Endometrium (tissue), 2 donors: ENCODE results near the gene BRF1.

Experiments
- FAIRE-seq: peaks from 2 replicates; lab custom pipeline; 2012; peaks lifted over from hg19 to GRCh38; lab: Jason Lieb, UNC
- donor health status: control.
- donor health status: control.

The BRF1 gene

DNA sequence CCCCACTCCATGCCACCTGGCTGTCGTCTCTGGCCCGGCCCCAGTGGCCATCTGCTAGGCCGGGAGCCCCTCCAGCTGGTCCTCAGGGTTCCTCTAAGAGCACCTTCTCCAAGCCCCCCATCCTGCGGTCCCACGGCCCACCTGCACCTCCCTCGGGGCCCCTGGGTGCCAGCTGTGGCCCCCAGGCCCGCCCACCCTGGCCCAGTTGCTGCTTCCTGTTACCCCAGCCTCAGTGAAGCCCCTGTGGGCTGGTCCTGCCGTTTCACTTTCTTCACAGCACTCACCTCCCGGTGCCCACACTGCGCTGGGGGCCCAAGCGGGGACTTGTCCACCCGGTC, 92.1 kb downstream of the BRF1 start:
- no peak for FAIRE-seq

DNA sequence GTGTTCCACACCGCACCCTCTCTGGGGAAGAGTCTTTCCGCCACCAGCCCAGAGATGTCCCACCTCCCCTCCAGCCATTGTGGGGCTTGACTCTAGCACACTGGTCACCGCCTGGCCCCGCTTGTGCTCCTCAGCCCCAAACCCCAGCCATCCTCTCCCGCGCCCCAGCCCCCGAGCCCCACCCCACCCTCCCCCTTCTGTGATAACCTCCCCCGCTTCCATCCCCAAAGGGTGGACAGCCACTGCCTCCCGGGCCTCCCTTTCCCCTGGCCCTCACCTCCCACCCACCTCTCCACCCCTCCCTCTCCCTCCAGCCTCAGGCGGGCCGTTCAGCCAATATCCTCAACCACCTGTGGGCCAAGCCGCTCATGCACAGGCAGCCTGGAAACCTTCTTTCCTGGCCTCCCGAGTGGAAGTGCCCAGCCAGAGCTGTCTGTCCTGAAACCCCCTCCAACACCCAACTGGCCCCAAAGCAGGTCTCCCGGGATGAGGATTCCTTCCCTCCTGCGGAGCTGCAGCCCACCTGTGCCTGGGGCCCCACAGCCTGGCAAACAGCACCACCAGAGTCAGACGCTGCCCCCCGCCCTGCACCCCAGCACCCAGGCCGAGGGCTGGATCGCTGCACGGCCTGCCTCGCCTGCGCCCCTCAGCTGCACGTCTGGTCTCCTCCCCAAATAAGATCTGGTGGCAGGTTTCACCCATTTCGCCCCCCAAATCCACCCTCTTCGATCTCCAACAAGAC, 92.6 kb downstream of the BRF1 start:
- no peak for FAIRE-seq

DNA sequence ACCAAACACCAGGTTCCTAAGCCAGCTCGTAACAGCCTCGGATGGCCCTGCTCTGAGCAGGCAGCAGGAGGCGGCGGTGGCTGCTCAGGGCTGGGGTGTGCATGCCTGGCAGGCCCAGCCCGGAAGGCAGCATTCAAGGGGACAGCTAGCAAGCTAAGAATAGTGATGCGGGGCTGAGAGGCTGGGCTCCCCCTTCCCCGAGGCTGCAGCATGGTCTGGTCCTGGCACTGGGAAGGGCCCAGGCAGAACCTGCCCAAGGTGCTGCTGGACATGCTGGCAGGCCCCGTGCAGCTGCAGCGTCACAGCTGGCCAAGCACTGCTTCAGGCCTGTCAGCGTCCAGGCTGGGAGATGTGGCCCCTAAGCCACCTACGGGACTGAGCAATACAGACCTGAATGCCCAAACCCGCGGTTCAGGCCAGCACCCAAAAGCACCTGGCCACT, 93.3 kb downstream of the BRF1 start:
- FAIRE-seq = no peak

DNA sequence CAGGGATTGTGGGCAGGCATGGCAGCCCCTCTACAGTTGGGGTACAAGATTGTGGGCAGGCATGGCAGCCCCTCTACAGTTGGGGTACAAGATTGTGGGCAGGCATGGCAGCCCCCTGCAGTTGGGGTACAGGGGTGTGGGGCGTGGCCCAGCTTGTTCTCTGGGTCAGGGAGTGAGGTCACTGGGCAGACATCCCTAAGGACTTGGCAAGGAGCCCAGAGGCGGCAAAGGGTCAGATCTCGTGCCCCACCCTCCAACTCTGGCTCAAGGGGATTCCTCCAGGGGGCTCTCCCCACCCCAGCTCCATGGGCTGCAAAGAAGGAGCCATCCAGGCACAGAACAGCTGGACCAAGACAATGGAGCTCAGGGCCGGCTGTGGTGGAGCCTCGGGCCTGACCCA, 93.9 kb downstream of the BRF1 start:
- FAIRE-seq = no peak

DNA sequence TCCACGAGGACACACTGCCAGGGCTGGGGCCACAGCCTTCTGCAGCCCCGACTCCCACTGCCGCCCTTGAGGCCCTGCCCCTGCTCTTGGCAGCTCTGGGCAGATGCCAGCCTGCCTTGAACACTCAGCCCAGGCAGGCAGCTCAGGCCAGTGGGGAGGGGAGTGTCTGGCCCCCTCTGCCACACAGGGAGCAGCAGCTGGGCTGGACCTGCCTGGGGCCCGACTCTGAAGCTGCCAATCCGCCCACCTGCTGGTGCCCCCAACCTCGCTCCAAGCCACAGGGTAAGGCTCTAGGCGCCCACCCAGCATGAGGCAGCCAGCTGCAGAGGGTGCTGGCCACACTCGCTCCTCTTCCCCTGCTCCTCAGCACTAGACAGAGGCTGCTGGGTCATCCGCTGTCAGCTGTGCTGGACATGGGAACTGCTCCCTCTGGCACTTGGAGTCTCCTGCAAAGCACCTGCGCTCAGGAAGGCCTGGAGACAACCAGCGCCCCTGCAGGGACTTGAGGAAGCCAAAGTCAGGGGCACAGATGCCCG, 95.1 kb downstream of the BRF1 start:
- no peak for FAIRE-seq

DNA sequence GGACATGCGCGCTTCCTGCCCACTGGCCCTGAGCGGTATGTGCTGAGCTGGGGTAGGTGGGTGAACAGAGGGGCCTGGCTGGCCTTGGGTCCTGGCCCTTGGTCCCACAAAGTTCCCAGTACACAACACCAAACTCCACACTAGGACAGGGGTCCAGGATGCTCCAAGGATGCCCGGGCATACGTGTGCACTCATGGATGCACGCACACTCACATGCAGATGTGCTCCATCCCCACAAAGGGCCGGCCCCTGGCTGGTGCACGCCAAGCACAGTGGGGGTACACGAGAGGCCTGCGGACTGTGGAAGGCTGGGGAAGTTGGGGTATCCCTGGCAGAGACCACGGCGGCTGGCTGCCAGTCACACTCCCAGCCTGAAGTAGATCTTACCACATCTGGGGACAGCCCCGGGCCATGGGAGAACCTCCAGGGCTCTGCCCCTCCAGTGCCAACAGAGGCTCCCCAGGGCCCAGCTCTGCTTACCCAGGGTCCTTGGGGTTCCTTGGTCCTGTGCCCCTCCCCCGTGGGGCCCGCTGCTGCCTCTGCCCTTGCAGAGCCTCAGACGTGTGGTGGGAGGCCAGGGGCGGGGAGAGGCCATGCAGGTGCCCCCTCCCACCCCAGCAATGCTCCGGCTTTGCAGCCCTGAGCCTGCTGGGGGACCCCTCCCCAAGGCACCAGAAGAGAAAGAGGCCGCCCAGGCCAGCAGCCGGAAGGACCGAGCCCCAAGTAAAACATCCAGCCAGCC, 95.7 kb downstream of the BRF1 start:
- FAIRE-seq = no peak

DNA sequence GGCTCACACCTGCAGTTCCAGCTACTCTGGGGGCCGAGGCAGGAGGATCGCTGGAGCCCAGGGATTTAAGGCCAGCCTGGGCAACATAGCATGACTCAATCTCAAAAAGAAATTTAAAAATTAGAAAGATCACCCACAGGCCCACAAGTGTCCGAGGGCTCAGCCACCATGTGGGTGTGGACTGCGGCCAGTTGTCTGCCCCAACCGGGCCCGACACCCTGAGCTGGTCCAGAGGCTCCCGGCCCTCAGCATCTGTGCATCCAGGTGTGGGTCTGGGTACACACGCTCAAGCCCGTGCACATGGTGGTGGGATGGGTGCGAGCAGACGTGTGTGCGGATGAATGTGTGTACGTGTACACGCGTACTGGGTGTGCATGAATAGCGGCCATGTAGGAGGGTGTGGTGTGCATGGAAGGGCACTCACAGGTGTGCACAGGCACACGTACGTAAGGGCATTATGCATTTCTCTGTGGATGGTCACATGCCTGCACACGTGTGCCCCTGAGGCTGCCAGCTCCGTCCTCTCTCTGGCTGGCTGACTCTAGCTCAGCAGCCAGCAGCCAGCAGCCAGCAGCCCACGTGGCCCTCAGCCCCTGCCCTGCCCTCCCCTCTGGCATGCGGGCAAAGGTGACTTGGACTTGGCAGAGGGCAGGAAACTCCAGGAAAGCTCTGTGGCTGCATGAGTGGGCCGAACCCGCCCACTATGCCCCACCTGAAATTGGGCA, 96.4 kb downstream of the BRF1 start:
- FAIRE-seq = no peak

DNA sequence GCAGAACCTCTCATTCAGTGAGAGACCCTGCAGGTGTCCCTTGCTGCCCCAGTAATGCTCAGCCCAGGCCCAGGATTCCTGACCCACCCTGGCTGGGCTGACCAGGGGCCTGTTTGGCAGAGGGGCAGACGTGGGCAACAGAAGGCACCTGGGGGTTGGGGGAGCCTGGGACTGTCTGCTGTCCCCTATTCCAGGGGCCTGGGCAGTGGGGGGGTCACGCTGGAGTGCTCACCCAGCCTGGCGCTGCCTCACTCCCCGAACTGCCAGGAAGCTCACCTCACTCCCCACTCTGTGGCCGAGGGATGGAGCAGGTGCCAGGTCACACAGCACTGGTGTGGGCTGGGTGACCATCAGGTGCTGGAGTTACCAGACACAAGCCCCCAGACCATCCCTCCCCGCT, 97.1 kb downstream of the BRF1 start:
- FAIRE-seq = no peak

DNA sequence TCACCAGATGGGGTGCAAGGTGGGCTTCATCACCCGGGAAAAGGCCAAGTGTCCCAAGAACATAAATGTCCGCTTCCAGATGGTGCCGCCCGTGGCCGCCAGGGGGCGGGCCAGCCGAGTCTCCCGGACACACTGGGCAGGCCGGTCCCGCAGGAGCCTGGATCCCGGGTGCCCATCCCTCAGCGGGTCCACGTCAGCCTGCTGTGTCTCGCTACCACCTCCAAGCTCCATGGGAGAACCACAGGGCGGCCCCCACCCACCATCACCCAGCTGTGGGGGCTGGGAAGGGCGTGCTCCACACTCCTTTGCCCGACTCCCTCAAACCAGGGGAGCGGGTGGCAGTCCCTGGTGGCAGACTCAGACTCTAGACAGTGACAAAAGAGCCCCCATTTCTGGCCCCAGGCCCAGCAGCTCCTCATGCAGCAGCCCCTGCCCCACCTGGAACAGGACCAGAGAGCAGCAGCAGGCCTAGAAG, 97.7 kb downstream of the BRF1 start:
- no peak for FAIRE-seq

DNA sequence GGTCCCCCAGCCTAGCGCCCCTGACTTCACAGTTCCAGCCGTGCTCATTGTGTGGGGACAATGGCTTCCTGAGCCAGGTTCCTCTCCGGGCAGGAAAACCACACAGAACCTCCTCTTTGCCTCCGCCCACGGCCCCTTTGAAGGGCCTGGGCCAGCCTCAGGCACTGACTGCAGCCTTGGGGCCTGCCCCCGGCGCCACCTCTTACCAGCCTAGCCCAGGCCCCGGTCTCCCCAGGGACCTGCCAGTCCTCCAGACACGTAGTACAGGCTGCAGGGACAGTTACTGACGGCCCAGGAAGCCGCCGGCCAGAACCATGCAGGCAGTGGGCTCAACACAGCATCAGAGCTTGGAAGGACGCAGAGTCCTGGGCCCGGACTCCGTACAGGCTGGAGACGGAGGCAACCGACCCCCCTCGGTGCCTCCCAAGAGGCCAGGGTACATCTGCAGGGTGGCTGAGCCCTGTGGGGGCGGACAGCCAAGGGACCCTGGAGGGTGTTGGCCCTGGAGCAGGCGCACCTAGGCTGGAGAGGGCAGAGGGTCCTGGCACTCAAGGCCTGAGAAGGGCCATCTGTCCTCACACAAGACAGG, 98.8 kb downstream of the BRF1 start:
- no peak for FAIRE-seq

DNA sequence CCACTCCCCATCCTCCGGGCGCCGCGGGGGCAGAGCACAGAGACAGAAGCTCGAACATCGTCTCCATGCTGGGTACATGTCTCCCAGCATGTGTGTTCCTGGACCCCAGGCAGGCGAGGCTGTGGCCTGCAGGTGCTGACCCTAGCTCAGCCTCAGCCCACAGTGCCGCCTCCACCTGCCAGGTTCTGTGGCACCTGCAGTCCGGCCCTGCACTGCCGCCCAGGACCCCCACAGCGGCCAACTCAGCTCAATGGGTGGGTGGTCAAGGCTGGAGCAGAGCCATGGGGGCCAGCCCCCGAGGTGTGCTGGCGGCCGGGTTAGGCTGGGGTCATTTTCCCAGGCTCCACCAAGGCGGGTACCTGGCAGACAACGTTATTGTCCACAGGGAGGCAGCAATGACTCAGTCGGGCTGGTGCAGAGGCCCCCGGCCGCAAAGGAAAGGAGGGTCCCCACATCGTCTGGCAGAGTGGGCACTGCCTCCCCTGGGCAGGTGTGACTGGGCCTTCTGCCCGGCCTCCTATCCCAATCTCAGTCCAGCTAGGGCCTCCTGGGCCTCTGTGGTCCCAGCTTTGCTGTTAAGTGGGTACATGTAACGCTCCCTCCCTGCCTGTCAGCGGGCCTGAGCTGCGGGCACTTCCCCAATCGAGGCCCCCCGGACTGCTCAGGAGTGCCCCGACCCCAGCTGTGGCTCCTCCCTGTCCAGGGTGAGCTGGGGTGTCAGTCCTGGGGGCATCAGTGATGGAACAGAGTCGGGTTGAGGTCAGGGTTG, 99.5 kb downstream of the BRF1 start:
- no peak for FAIRE-seq

DNA sequence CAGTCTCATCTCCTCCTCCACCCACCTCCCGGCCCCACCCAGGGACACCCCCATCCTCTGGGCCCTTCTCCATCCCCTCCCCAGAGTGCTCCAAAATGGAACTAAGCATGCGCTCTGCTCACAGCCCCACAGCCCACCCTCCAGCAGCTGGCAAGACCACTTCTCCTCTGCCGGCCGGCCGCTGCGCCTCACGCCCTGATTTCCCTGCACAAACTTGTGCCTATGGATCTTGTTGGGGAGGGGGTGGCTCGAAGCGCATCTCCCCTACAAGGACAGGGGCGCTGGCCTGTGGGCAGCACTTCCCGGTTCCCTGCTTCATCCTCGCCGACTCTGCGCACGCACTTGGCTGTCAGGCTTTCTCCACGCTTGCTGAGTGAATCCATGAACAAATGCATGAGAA, 100.2 kb downstream of the BRF1 start:
- FAIRE-seq = no peak

DNA sequence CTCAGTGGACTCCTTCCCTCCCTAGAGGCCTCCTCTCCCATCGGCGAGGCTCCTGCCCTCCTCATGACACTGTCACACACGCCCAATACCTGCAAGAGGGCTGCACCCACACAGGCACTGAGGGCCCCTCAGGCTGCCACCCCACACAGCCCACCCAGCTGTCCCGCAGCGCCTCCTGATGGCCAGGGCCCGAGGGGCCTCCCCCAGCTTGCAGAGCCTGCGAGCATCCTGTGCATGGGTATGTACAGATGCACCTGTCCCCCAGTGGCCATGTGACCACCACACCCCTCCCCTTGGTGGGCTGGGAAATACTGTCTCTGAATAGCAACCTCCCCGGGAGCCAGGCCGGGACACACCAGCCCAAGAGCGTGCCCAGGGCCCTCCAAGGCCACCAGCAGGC, 100.7 kb downstream of the BRF1 start:
- FAIRE-seq = no peak

DNA sequence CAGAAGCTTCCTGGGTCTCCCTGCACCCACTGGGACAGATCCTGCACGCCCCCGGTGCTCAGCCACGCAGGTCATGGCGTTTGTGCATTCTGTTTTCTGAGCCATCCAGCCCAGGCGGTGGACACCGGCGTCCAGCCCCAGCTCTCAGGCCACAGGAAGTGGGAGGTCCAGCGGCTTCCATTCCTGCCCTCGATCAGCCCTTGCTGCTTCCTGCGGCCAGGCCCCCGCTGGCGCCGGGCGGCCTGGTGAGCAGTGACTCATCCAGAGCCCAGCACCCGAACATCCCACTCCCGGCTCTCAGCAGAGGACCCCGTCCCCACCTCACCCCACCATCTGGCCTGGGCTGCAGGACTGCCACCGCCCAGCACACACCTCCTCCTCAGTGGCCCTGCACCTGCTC, 101.7 kb downstream of the BRF1 start:
- no peak for FAIRE-seq

DNA sequence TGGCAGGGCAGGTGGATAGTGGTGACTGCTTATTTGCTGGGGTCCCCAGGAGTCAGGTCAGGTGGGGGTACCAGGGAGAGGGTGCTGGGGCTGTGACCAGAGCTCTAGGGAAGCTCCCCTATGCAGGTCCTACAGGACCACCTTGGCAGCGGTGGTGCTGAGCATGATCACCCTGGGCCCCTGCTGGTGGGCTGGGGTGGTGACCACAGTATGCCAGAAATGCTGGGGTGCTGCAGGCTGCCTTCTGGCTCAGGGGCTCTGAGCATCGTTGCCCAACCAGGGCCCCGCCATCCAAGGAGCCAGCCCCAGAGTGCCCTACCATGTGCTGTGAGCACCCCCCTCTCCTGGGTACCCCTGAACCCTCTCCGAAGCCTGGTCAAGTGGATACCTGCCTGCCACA, 102.2 kb downstream of the BRF1 start:
- no peak for FAIRE-seq

DNA sequence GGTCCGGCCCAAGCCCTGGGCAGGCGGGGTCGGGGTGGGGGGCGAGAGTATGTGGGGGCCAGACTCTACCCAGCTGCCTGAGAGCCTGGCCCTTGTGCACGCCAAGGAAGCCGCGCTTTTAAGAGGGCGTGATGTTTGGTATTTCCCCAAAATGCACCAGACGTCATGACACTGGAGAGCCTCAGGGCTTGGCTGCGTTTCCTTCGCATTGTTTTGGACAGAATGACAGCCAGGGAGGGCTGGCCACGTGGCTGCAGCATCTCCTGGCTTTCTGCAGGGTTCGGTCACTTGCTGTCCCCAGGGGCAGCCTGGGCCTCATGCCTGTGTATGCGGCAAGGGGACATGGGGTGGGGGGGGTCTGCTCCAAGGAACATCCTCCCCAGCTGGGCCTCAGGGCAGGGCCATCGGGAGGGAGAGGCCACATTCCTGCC, 103.6 kb downstream of the BRF1 start:
- FAIRE-seq = no peak

DNA sequence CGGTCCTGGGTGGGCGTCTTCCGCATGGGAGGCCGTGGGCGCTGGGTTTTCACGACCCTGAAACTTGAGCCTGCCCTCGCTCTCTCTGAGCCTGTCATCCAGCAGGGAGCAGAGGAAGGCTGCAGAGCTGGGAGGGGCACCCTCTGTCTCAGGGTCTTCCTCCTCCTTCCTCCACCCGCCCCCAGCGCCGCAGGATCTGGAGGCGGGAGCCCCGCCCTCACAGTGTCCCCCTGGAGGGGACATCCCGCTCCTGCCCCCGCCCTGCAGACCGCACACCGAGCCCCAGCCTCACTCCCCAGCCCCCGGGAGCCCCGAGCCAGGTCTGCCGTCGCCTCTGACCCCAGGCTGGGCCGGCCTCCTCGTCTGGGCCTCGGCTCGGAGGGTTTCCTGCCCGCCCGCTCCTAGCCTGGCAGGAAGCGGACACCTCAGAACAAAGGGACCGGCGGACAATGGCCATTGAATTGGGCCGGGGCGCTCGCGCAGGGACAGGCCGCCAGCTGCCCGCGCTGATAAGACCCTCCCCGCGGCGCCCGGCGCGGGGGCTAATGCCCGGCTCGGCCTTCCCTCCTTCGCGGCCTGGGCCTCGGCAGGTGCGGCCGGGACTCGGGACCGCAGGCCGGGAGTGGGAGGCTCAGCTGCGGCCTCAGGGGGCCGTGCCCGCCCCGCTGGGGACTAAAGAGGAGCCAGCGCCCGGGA, 104.4 kb downstream of the BRF1 start:
- no peak for FAIRE-seq

DNA sequence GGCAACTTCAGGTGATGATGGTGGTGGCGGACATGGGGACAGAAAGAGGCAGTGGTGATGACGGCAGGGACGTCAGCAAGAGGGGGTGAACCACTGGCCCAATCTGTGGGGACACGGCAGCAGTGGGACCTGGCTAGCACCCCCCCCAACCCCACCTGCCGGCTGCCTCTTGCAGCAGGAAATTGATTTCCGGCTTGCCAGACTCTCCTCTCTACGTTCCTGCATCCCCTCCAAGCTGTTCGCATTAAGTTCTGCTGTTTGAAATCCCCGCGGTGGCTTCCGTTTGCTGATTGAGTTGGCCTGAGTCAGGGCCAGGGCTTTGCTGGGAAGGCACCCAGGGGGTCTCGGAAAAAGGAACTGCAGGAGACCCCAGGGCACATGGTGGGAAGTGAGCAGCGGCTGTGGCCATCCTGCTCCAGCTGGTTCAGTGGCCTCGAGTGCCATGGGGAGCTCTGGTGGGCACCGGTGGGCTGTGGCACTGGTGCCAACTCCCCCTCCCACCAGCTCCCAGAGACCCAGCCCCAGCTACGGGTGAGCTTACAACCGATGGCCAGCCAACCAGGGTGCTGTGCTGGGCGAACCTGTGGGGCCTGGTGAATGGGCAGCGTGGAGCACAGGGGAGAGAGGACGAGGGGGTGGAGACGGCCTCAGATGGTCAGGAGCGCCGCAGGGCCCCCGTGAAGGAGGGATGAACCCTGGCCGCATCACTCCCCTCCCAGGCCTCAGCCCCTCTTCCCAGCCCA, 105.1 kb downstream of the BRF1 start:
- FAIRE-seq = no peak

DNA sequence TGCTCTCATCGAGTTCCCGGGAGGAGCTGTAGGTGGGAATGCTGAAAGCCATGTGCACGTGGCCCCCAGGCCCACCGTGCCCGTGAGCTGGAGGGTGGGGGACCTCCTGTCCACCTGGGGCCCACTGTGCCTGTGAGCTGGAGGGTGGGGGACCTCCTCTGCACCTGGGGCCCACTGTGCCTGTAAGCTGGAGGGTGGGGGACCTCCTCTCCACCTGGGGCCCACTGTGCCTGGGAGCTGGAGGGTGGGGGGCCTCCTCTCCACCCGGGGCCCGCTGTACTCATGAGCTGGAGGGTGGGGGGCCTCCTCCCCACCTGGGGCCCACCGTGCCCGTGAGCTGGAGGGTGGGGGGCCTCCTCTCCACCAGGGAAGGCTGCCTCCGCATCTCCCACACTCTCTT, 105.8 kb downstream of the BRF1 start:
- FAIRE-seq = no peak
